CD4-positive, alpha-beta T cell (primary cell): Measurements from ENCODE around the gene FAM163B. TPM values are rescaled to one million over a fixed set of nuclear protein-coding genes. Genes with fewer than 3 reads are reported as not detected.

Source experiments
- ATAC-seq: fragments of 200-7000 bp; cut with Tn5 transposase; one replicate; pipeline ENCODE4 v1.10.0; 2022; ENCODE audit warnings: mild to moderate bottlenecking; ENCODE audit not compliant: poor library complexity
- CTCF ChIA-PET: fragments of 350-600 bp; sonication (Branson Sonifier 250); formaldehyde crosslinking; loops from one replicate; lab custom pipeline; 2021; ENCODE audit warnings: antibody characterized with exemption, inconsistent platforms; lab: Charles Lee
- POLR2A ChIA-PET: fragments of 350-600 bp; sonication (Branson Sonifier 250); formaldehyde crosslinking; loops from one replicate; lab custom pipeline; 2021; ENCODE audit warnings: antibody characterized with exemption, inconsistent platforms; lab: Charles Lee
- DNase-seq, 14 experiments: peaks; one replicate each; pipeline ENCODE4 v3.0.0-alpha.2; 2013 to 2020; ENCODE audit warnings: mixed read lengths in 2 of 14
- H3K27ac ChIP-seq, 2 donors: one replicate each; pipeline versions ENCODE4 v1.5.1 to v1.7.0; 2013; ENCODE audit warnings: low read length in 2 of 2, low read depth in 1 of 2, mild to moderate bottlenecking in 1 of 2
- H3K27me3 ChIP-seq, 2 experiments: 1 replicate in 1 of 2; 2 replicates in 1 of 2; pipeline versions ENCODE4 v1.6.1 to v1.7.0; 2013; ENCODE audit warnings: low read length in 2 of 2, control low read depth in 1 of 2, mild to moderate bottlenecking in 1 of 2, moderate library complexity in 1 of 2; ENCODE audit not compliant: insufficient read depth in 2 of 2, control insufficient read depth in 1 of 2
- H3K36me3 ChIP-seq: one replicate; pipeline ENCODE4 v1.6.1; 2013; ENCODE audit warnings: low read length, control low read depth; ENCODE audit not compliant: insufficient read depth
- H3K4me1 ChIP-seq: one replicate; pipeline ENCODE4 v1.6.1; 2013; ENCODE audit warnings: low read length, control low read depth; ENCODE audit not compliant: insufficient read depth
- H3K4me3 ChIP-seq: one replicate; pipeline ENCODE4 v1.5.1; 2013; ENCODE audit warnings: mild to moderate bottlenecking, low read length, moderate library complexity
- H3K9me3 ChIP-seq, 2 experiments: 1 replicate in 1 of 2; 2 replicates in 1 of 2; pipeline versions ENCODE4 v1.6.1 to v1.7.0; 2013; ENCODE audit warnings: low read length in 2 of 2, mild to moderate bottlenecking in 2 of 2, control low read depth in 1 of 2, moderate library complexity in 1 of 2; ENCODE audit not compliant: control insufficient read depth in 1 of 2, insufficient read depth in 1 of 2
- H3K27ac Mint-ChIP-seq: one replicate; pipeline ENCODE4 v1.8.0; 2020; ENCODE audit warnings: mixed read lengths
- H3K27me3 Mint-ChIP-seq: one replicate; pipeline ENCODE4 v1.8.0; 2021; ENCODE audit warnings: mixed read lengths
- H3K36me3 Mint-ChIP-seq: one replicate; pipeline ENCODE4 v1.8.0; 2021; ENCODE audit warnings: low read depth, mixed read lengths
- H3K4me1 Mint-ChIP-seq: one replicate; pipeline ENCODE4 v1.8.0; 2021; ENCODE audit warnings: low read depth, mixed read lengths
- H3K4me3 Mint-ChIP-seq: one replicate; pipeline ENCODE4 v1.8.0; 2020; ENCODE audit warnings: mild to moderate bottlenecking, mixed read lengths
- H3K9me3 Mint-ChIP-seq: one replicate; pipeline ENCODE4 v1.8.0; 2020; ENCODE audit warnings: mixed read lengths
- intact Hi-C, 2 experiments: fragments of 100-400 bp; cut with DNase I in 1 of 2; cut with micrococcal nuclease in 1 of 2; formaldehyde crosslinking; loops; one replicate each; pipeline versions ENCODE4 v1.15.1 to v1.9.0; 2023 to 2025; cut with DNase I, micrococcal nuclease
- total RNA-seq, 174 experiments: library from RNA in 2 of 174; stranded (reverse) in 2 of 174; gene quantifications; one replicate each; pipeline ENCODE4 v1.2.3 and lab custom pipeline; 2021 to 2026
- TF ChIP-seq, protein P1 (sequence below): fragments of 200-600 bp; IDR thresholded peaks from one replicate; pipeline ENCODE4 v1.8.0; 2022; ENCODE audit warnings: antibody characterized with exemption, mild to moderate bottlenecking

The FAM163B gene
- total RNA-seq, 2 experiments from 2014 or later, result not detected

DNA sequence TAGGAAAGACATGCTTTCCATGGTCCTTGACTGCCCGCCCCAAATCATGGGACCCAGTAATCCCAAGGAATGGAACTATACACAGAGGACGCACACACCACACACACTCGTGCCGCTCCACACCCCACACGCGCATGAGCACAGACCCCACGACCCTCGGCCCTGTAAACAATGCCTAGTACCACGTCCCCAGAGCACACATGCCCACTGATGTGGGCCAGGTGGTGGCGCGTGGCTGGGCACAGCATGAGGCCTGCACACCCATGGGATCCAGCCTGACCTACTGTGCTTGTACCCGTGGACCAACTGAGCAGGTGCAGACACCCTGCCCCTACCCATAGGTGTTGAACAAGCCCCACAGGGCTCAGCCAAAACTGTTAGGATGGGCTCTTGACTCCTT lies 27.7 kb upstream of the FAM163B start:
- DNase-seq (no peak), ATAC-seq (no peak)
- intact Hi-C loops, result no loop called here
- Mint-ChIP-seq H3K4me3 (no peak overlapping the region), H3K27ac (no peak overlapping the region), H3K36me3 (no peaks in the 10 kb centered on the region), H3K27me3 (no peaks in the 10 kb centered on the region), H3K4me1 (no peaks in the 10 kb centered on the region), H3K9me3 (no peaks in the 10 kb centered on the region)
- TF ChIP-seq, protein P1, sequence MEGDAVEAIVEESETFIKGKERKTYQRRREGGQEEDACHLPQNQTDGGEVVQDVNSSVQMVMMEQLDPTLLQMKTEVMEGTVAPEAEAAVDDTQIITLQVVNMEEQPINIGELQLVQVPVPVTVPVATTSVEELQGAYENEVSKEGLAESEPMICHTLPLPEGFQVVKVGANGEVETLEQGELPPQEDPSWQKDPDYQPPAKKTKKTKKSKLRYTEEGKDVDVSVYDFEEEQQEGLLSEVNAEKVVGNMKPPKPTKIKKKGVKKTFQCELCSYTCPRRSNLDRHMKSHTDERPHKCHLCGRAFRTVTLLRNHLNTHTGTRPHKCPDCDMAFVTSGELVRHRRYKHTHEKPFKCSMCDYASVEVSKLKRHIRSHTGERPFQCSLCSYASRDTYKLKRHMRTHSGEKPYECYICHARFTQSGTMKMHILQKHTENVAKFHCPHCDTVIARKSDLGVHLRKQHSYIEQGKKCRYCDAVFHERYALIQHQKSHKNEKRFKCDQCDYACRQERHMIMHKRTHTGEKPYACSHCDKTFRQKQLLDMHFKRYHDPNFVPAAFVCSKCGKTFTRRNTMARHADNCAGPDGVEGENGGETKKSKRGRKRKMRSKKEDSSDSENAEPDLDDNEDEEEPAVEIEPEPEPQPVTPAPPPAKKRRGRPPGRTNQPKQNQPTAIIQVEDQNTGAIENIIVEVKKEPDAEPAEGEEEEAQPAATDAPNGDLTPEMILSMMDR, result no peak
- ChIA-PET POLR2A (no interaction called here), CTCF (no interaction called here)
- Histone ChIP-seq H3K9me3 (no peaks in the 10 kb centered on the region), H3K36me3 (no peaks in the 10 kb centered on the region), H3K27ac (no peak overlapping the region), H3K4me1 (no peaks in the 10 kb centered on the region), H3K27me3 (no peaks in the 10 kb centered on the region), H3K4me3 (no peak overlapping the region)

DNA sequence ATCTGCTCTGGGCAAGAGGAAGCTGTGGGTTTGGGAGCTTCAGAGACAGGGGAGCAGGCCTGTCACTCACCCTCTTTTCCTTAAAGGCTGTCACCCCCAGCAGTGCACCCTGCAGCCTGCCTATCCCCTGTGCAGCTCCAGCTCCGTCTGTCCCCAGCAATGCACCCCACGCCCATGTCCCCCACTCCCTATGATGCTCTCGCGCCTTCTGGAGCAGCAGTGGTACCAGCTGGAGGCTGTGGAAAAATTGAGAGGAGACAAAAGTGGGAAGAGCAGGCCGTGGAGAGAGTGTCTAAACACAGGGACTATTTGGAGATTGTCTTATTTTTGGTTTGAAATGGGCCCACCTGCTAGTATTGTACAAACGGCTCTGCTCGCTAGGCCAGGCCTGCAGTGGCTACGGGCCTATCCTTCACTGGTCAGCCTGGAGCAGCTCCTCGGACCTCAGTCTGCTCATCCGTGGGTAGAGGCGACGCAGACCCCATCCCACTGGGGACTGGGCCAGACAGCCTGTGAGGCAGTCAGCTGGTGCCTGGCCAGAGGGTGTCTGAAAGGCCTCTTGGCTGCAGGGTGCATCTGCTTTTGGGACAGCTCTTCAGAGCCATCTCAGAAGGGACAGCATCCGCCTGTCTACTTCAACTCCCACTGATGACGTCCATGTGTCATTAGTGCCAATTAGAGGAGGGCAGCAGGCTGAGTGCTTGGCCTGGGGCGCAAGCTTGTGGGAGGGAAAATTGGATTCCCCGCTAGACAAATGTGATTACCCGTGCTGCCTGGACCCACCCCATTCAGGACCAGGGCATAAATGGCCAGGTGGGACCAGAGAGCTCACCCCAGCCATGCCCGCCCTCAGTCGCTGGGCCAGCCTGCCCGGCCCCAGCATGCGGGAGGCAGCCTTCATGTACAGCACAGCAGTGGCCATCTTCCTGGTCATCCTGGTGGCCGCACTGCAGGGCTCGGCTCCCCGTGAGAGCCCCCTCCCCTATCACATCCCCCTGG lies 26.6 kb upstream of the FAM163B start, which contains the start of gene DBH:
TSS of gene DBH (plus strand) at position 831 of the 999 bp plus-strand sequence. CDS start at position 840, 9 bp downstream.
- TF ChIP-seq, protein P1, result no peak
- no peaks in the 10 kb centered on the region for H3K4me1 ChIP-seq
- Mint-ChIP-seq H3K9me3 (no peaks in the 10 kb centered on the region), H3K4me3 (no peak within 1 kb of the TSS), H3K27ac (no peak within 1 kb of the TSS), H3K27me3 (no peaks in the 10 kb centered on the region), H3K4me1 (no peaks in the 10 kb centered on the region), H3K36me3 (no peaks in the 10 kb centered on the region)
- no peaks in the 10 kb centered on the region for H3K27me3 ChIP-seq
- no peaks in the 10 kb centered on the region for H3K9me3 ChIP-seq
- ATAC-seq (no peak), DNase-seq (no peak)
- ChIA-PET CTCF (no interaction called here), POLR2A (no interaction called here)
- no peak within 1 kb of the TSS for H3K27ac ChIP-seq
- intact Hi-C loops, result no loop called here
- no peak within 1 kb of the TSS for H3K4me3 ChIP-seq
- no peaks in the 10 kb centered on the region for H3K36me3 ChIP-seq

DNA sequence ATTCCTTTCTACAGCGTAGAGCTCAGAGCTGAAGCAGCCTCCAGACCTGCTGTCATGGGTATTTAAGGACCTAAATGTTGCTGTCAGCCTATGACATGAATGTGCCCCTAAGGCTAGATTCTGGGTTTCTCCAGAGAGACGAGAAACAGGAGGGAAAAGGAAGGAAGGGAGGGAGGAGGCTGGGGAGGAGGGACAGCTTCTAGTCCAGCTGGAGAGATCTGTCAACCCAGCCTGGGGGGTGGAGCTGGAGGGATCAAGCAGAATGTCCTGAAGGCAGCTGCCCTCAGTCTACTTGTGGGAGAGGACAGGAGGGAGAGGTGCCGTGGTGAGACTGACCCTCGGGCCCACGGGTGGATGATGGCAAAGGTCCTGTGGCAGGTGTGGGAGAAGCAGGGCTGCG lies 25.9 kb upstream of the FAM163B start:
- no peaks in the 10 kb centered on the region for H3K36me3 ChIP-seq
- ChIA-PET POLR2A (no interaction called here), CTCF (no interaction called here)
- ATAC-seq (no peak), DNase-seq (no peak)
- Mint-ChIP-seq H3K27me3 (no peaks in the 10 kb centered on the region), H3K9me3 (no peaks in the 10 kb centered on the region), H3K4me3 (no peak overlapping the region), H3K36me3 (no peaks in the 10 kb centered on the region), H3K27ac (no peak overlapping the region), H3K4me1 (no peaks in the 10 kb centered on the region)
- H3K27ac ChIP-seq, result no peak overlapping the region
- H3K27me3 ChIP-seq, result no peaks in the 10 kb centered on the region
- H3K9me3 ChIP-seq, result no peaks in the 10 kb centered on the region
- intact Hi-C loops, result no loop called here
- TF ChIP-seq, protein P1, result no peak
- H3K4me3 ChIP-seq, result no peak overlapping the region
- no peaks in the 10 kb centered on the region for H3K4me1 ChIP-seq
